NCI-H69 (cell line): ENCODE results near the gene TMEM82.

Experiments used
- DNase-seq: peaks from one replicate; lab custom pipeline; 2025; lab: John Stamatoyannopoulos, UW

TMEM82 gene

DNA sequence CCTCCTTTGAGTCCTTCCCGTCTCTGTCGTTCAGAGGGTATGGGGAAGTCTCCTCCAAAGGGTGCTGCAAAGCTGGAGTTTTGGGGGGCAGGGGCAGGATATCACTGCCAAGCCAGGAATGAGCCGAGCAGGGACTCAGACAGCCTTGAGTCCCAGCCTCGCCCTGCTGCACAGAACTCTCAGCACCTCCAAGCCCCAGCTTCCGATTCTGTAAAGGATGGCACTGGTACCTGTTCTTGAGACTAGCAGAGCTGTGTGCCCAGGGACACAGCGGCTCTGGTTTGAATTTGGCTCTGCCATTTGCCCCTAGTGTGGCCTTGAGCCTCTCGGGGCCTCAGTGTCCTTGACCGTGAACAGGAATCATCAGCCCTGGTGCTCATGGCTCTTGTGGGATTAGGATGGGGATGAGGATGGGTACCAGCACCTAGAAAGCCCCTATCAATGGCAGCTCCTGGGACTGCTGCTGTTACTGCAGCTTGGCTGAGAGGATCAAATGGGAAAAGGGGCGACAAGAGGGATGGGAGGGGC, 14.8 kb downstream of the TMEM82 start:
- DNase-seq = no peak

DNA sequence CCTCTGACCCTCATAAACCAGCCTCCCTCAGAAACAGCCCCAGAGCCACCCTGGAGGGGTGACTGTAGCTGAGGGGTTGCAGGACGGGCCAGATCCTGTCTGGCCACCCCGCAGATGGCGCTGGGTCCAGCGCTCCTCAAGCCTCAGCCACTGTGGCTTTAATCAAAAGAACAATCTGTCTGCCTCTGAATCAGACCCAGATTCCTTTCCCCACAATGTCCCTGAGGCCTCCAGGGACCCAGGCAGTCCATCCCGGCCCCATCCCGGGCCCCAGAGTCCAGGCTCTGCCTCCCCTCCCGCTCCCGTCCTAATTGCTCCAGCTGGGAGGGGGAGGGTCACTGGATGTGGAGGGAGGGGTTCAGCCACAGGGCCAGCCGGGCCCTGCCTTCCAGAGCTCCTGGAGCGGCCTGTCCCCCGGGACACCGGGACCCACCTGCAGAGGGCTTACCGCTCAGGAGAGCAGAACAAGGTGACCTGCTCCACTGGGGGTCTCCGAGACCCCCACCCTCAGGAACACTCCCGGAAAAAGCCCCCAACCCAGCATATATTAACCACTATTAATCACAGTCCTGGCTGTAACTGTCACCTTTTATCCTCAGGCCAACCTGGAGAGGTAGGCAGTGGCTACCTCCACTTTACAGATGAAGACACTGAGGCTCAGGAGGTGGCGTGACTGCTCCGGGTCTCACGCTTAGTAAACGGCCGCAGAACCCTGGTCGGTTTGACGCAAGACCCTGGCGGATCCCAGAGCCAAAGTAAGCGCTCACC, 15.5 kb downstream of the TMEM82 start:
- peak; percentile 26 for DNase-seq

DNA sequence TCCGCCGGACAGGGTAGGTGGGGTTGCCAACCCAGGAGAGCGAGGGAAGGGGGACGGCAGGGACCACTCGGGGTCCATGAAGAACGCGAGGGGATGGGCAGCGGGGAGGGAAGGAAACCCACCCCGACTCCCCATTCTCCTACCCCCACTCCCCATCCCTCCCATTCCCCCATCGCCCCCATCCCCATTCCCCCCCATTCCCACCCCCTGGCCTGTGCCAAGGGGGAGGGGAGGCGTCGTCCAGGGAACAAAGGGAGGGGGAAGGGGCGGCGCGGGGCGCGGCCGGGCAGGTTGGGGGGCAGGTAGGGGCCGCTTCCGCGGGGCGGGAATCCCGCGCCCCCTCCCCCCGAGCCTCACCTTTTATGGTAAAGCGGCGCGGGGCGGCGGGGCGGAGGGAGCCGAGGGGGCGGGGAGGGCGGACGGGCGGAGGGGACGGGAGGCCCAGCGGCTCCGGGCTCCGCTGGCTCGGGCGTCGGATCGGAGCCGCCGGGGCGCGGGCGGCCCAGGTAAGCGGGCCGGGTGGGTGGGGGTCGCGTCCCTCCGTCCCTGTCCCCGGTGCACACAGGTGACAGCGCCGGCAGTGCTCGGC, 16.1 kb downstream of the TMEM82 start, which contains the start of gene FBLIM1:
Gene FBLIM1 (plus strand): TSS at position 453 of the 589 bp plus-strand sequence. CDS start 6,189 bp downstream, outside the sequence.
- DNase-seq = peak; percentile 72

DNA sequence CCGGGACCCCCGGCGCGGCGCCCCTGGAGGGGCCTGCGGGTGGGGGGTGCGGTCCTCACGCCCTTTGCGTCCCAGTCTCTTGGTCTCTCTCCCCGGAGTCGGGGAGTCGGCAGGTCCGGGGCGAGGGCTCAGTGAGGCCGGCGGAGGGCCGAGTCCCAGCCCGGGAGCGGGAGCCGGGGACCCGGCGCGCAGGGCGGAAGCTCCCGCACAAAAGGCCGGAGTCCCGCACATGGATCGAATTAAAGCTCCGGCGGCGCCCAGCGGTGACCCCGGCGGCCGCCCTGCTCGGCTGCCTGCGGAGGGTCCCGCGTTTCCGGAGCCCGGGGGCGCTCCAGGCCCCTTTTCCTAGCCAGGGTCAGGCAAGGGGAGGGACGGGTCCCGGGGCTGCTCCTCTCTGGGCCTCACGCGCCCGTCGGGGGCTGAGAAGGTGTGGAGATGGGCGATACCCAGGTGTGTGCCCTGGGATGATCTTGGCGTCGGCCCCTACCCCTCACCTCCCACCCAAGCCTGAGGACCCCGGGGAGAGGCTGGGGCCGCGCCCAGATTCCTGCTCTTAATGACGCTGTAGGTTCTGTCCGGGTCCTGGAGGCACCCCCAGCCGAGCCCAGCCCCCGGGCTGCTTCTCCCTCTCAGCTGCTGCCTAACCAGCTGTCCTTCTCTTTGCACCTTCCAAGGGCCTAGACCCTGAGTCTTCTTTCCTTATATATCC, 16.8 kb downstream of the TMEM82 start:
- DNase-seq = peak; percentile 37

DNA sequence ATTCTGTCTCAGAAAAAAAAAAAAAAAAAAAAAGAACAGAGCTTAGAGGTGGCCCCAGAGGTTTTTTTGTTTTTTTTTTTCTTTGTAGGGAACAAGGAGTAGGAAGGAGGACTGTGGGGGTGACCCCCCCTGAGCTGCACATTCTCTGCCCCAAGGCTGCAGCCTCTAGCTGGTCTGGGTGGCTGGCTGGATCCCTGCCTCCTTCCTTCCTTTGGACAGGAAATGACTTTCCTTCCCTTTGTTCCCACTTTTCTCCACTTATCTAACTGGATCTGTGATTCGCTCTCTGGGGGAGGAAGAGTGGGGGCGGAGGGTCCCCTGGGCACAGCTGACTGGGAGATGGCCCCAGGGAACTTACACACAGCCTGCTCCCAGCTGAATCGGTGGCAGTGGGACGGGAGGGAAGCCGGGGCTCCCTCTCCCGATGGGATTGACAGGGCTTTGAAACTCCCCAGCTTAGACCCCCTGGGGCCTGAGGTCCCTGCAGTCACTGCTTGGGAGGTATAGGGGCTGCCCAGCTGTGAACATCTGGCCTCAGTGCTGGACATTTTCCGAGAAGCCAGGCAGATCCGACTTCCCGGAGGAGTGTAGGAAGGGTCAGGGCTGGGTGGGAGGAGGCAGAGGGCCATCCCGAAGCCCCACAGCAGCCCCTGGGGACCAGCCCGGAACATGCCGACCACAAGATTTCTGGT, 18.4 kb downstream of the TMEM82 start:
- DNase-seq = peak; percentile 7

DNA sequence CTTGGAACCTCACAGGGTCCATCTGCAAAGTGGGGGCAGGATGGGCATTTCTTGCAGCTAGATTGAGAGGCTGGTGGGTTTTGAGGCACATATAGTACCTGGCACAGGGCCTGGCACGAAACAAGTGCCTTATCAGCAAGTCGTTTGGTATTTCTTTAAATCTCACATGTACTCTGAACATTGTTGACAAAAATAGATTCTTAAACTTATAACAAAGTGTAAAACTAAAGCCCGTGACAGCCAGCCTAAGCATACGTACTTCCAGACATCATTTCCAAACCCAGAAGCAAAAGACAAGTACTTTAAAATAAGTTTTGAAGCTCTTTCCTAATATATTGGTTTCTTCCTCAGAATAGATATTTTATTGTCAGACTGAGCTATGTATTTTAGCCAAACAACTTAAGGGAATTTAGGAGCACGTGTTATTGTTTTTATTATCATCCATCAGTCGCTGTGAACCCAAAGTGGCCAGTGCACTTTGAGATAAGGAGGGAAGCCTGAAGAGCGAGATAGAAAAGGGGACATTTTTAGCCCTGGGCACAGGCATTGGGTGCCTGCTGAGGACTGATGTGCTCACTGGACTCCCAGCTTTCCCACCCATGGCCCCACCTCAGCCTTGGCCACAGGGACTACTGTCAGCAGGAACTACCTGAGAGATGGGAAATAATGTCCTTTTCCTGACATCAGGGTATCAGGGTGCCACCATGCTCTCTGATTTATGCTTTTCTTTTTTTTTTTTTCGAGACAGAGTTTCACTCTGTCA, 19.2 kb downstream of the TMEM82 start:
- no peak for DNase-seq

DNA sequence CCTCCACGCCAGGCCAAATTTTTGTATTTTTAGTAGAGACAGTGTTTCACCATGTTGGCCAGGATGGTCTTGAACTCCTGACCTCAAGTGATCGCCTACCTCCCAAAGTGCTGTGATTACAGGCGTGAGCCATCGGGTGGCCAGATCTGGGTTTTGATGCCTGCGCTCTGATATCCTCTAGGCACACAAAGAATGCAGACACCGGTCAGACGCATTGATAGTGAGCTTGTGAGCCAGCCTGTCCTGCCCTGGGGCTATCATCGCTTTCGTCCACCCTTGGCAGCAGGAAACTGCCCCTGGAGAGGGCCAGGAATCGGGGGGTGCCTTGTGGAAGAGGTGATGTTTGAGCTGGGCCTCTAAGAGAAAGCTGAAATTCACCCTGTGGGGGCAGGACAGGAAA, 20.2 kb downstream of the TMEM82 start:
- DNase-seq = no peak

DNA sequence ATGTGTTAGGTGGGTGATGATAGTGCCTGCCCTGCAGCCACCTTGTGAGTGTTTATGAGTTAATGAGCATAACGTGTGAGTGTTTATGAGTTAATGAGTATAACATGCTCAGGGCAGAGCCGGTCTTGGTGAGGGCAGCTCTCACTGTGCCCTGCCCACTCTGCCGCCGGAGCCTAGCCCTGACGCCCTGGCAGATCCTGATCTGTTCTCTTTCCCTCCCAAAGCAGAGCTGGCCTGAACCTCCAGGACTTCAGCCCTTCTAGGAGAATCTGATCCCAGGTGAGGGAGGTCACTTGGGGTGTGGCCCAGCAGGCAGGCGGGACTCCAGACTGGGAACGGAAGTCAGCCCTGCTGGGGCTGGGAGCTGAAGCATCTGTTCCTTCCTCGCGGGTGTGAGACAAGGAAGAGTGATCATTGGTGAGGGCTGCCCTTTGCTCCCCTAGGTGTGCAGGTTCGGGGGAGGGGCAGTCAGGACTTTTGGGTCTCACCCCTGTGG, 22.0 kb downstream of the TMEM82 start:
- peak; percentile 27 for DNase-seq

DNA sequence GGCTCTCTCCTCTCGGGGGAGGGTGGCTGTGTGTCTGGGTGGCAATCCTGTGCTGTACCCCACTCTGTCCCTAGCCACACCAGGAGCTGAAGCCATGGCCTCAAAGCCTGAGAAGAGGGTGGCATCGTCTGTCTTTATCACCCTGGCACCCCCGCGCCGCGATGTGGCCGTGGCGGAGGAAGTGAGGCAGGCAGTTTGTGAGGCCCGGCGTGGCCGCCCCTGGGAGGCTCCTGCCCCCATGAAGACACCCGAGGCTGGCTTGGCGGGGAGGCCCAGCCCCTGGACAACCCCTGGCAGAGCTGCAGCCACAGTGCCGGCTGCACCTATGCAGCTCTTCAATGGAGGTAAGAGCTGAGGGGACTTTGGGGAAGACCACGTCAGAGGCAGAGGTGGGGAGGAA, 22.6 kb downstream of the TMEM82 start:
- no peak for DNase-seq

DNA sequence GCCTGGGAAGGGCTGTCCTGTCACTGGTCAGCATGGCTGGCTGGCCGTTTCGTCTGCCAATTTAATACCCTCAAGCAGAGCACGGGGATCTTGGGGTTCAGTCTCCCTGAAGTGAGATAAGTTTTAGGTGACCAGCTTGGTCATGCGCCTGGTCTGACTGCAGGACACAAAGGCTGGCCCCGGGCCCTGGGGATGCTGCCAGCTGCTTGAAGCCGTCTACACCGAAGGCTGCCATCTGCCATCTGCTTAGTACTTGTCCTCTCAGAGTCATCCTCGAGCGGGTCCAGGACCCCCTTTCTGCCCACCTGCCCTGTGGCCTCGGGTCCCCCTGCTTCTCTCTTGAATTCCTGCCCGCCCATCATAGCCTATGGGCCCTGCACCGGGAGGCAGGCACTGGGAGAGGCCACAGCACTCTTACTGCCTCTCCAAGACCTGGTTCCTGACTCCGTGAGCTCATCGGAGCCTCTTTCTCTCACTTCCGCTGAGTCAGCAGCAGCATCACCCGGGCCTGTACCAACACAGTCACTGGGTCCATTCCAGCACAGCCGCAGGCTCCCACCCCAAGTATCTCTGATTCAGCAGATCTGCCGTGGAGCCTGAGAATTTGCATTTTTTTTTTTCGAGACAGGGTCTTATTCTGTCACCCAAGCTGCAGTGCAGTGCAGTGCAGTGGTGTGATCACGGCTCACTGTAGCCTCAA, 23.3 kb downstream of the TMEM82 start:
- no peak for DNase-seq

DNA sequence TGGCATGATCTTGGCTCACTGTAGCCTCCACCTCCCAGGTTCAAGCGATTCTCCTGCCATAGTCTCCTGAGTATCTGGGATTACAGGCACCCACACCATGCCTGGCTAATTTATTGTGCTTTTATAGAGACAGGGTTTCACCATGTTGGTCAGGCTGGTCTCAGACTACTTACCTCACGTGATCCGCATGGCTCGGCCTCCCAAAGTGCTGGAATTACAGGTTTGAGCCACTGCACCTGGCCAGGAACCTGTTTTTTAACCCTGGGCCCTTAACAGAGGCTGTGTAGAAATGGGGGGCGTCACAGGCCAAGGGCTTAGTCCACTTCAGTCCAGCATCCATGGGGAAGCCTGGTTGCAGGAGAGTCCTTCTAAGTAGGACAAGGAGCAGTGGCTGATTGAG, 25.6 kb downstream of the TMEM82 start:
- no peak for DNase-seq

DNA sequence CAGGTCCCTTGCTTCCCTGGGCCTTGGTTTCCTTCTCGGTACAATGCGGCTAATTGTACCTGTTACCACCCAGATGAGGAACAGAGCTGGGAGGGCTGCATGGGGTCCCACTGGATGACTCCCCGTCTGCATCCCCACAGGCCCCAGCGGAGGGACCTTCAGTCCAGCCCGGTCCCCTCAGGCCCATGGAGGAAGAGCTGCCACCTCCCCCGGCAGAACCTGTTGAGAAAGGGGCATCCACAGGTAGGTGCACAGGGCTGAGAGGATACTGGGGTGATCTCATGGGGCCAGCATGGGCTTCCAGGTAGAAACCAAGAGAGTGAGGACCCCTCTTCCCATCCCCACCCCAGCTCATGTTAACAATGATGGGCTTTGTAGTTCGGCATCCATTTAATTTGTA, 26.1 kb downstream of the TMEM82 start:
- no peak for DNase-seq

DNA sequence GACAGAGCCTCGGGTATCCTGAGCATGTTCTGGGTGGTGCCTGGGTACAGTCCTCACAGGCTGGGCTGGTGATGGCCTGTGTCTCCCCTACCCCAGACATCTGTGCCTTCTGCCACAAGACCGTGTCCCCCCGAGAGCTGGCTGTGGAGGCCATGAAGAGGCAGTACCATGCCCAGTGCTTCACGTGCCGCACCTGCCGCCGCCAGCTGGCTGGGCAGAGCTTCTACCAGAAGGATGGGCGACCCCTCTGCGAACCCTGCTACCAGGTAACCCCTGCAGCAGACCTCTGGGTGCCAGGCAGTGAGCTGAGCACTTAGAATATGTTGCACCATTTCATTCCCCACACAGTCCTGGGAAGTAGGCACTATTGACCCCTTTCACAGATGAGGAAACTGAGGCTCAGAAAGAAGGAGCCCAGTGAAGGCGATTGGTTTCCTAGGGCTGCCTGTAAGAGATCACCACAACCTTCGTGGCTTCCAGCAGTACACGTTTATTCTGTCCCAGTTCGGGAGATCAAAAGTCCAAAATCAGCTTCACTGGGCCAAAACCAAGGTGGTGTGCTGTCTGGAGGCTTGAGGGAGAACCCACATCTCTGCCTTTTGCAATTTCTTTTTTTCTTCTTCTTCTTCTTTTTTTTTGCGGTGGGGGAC, 28.1 kb downstream of the TMEM82 start:
- DNase-seq = no peak

DNA sequence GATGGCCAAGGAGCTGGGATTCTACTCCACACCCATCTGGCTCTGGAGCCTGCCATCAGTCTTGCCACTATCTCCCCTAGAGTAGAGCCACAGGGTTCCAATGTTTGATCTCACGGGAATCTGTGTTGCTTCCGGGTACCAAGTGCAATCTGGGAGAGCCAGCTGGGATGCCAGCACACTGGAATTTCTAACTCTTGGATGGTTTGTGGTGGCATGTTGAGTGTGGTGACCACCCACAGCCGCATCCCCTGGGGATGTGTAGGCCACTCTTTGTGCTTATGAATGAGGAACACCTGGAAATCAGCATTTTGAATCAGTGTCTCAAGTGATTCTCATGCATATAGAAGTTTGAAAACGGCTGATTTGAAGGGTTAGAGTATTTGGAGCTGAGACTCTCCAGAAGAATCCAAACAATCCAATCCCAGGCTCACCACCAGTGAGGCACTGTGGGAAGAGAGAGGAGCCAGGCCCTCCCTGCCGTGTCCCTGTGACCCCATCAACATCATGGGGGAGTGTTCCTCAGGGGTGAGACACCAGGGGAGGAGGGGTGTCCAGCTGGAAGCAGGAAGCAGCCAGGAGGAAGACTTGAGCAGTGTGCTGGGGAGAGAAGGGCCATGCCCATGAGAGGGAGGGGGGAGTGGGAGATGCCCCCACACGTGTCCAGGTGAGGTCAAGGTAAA, 29.7 kb downstream of the TMEM82 start:
- no peak for DNase-seq

DNA sequence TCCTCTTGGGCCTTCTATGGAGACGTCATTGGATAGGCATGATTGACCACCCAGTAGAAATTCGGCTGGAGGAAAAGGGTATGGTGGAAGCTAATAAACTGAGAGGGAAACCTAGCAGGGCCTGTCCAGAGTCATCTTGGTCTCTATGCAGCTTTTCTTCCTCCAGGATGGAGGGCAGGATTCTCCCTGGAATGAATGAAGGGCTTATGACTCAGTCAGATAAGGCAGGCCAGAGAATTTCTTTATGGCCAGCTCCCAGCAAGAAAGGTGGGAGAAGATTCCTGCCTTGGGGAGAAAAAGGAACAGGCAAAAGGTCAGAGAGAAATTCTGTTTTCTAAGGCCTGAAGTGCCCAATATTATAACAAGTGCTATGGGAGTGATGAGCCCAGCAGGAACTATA, 33.4 kb downstream of the TMEM82 start:
- no peak for DNase-seq

DNA sequence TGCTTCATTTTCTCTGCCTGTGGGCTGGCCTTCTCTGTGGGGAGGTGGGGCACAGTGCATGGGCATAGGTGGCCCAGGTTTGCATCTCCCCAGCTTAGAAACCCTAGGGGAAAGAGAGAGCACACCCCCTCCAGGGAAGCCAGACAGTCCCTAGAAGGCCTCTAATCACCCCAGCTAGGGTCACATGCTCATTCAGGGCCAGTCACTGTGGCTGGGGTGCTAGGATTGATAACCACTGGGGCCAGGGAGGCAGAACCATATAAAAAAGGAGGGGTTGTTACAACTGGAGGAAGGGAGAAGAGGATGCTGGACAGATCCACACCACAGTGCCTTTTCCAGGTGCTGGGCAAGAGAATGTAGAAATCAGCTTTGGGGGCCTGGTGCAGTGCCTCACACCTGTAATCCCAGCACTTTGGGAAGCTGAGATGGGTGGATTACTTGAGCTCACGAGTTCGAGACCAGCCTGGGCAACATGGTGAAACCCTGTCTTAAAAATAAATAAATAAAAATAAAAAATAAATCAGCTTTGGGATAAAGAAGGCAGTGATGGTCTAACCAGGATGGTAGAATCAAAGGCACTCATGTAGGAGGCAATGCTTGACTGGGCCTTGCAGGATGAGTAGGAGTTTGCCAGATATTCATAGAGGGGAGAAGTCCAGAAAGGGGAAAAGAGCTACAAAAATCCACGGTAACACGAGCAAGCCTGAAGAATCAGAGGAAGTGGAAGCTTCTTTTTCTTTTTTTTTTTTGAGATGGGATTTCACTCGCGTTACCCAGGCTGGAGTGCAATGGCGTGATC, 35.8 kb downstream of the TMEM82 start:
- DNase-seq = no peak

DNA sequence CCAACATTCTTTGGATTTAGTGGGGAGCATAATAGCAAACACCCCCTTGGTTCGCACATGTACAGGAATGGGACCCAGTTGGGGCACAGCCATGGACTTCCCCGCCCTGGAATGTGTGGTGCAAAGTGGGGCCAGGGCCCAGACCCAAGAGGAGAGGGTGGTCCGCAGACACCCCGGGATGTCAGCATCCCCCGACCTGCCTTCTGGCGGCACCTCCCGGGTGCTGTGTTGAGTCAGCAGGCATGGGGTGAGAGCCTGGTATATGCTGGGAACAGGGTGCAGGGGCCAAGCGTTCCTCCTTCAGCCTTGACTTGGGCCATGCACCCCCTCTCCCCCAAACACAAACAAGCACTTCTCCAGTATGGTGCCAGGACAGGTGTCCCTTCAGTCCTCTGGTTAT, 43.4 kb downstream of the TMEM82 start:
- DNase-seq = no peak

DNA sequence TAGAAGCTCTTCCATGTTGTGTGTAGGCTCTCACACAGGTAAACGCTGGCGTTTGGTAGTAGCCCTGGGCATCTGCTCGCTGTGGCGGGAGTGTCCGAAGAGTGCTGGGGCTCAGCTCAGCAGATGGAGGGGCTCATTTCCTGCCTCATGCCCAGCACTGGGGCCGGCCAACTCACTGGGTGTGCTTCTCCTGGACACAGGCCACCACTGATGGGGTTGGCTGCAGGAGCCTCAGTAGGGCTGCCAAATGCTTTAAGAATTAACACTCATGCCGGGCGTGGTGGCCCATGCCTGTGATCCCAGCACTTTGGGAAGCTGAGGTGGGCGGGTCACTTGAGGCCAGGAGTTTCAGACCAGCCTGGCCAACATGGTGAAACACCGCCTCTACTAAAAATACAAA, 44.3 kb downstream of the TMEM82 start:
- no peak for DNase-seq
